Liver (tissue), 3 donors: Measurements from ENCODE around the gene ERCC3.

Source experiments
- EGR1 ChIP-seq, 2 donors: IDR thresholded peaks; 2 replicates each; pipeline ENCODE4 v1.6.1; 2016 to 2018; ENCODE audit warnings: antibody characterized with exemption in 2 of 2, low read depth in 2 of 2
- JUND ChIP-seq, 2 donors: IDR thresholded peaks; 2 replicates each; pipeline ENCODE4 v1.6.1; 2016; ENCODE audit warnings: antibody characterized with exemption in 2 of 2
- RAD21 ChIP-seq, 2 donors: IDR thresholded peaks; 2 replicates each; pipeline ENCODE4 v1.6.1; 2016; ENCODE audit warnings: antibody characterized with exemption in 2 of 2, mild to moderate bottlenecking in 2 of 2
- REST ChIP-seq: IDR thresholded peaks from 2 replicates; pipeline ENCODE4 v1.6.1; 2016; ENCODE audit warnings: antibody characterized with exemption, mild to moderate bottlenecking
- RXRA ChIP-seq, 2 donors: IDR thresholded peaks; 2 replicates each; pipeline ENCODE4 v1.6.1; 2017 to 2018; ENCODE audit warnings: antibody characterized with exemption in 2 of 2, mild to moderate bottlenecking in 1 of 2
- SP1 ChIP-seq: IDR thresholded peaks from 2 replicates; pipeline ENCODE4 v1.6.1; 2018; ENCODE audit warnings: antibody characterized with exemption, mild to moderate bottlenecking
- TAF1 ChIP-seq: conservative IDR thresholded peaks from 2 replicates; pipeline ENCODE4 v1.6.1; 2016; ENCODE audit warnings: antibody characterized with exemption, mild to moderate bottlenecking
- TF ChIP-seq, protein P1 (sequence below): fragments of 150-350 bp; IDR thresholded peaks from 2 replicates; pipeline ENCODE4 v1.5.1; 2017; ENCODE audit warnings: improper control_type of control experiment, low read depth, low read length; ENCODE audit not compliant: missing input control
- donor health status: healthy.
- donor health status: healthy.

DNA sequence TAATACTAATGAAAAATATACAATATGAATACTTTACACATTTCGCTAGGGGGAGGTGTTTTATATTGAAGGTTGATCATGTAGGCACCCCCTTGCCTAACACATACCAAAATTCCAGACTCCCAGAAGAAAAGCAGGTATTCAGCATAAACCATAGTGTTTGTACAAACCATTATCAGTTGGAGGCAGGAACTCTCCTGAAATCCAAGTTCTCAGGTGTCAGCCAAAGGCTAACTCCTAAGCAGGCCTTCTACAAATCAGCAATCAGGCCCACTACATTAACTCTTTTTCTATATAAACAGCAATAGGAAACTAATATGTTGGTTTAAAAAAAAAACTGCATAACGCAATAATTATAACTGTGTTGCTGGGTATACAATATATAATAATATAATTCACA is 49.3 kb upstream of the ERCC3 start:
- TF ChIP-seq REST (no peak), RAD21 (IDR thresholded peaks at IDR 0.05) (no peak), RXRA (IDR thresholded peaks at IDR 0.05) (no peak), JUND (IDR thresholded peaks at IDR 0.05) (no peak), TAF1 (no peak), SP1 (no peak), EGR1 (IDR thresholded peaks at IDR 0.05; ENCODE audit: low read depth in 2 of 2) (no peak)
- TF ChIP-seq, protein P1, sequence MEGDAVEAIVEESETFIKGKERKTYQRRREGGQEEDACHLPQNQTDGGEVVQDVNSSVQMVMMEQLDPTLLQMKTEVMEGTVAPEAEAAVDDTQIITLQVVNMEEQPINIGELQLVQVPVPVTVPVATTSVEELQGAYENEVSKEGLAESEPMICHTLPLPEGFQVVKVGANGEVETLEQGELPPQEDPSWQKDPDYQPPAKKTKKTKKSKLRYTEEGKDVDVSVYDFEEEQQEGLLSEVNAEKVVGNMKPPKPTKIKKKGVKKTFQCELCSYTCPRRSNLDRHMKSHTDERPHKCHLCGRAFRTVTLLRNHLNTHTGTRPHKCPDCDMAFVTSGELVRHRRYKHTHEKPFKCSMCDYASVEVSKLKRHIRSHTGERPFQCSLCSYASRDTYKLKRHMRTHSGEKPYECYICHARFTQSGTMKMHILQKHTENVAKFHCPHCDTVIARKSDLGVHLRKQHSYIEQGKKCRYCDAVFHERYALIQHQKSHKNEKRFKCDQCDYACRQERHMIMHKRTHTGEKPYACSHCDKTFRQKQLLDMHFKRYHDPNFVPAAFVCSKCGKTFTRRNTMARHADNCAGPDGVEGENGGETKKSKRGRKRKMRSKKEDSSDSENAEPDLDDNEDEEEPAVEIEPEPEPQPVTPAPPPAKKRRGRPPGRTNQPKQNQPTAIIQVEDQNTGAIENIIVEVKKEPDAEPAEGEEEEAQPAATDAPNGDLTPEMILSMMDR, result no peak
